B cell (primary cell): ENCODE results near the gene LARP4. TPM values are rescaled to one million over a fixed set of nuclear protein-coding genes. Genes with fewer than 3 reads are reported as not detected.

Experiments used
- ATAC-seq: fragments of 200-7000 bp; cut with Tn5 transposase; one replicate; pipeline ENCODE4 v1.10.0; 2021; ENCODE audit warnings: low read depth, mild to moderate bottlenecking, moderate number of reproducible peaks, moderate library complexity
- CTCF ChIA-PET: fragments of 350-600 bp; sonication (Branson Sonifier 250); formaldehyde crosslinking; loops from one replicate; lab custom pipeline; 2021; ENCODE audit warnings: antibody characterized with exemption, inconsistent platforms; lab: Charles Lee
- POLR2A ChIA-PET: fragments of 350-600 bp; sonication (Branson Sonifier 250); formaldehyde crosslinking; loops from one replicate; lab custom pipeline; 2021; ENCODE audit warnings: antibody characterized with exemption; lab: Charles Lee
- DNase-seq: peaks from one replicate; pipeline ENCODE4 v3.0.0; 2013
- H2AFZ ChIP-seq: 2 replicates; pipeline ENCODE4 v1.6.1; 2012; ENCODE audit warnings: mild to moderate bottlenecking, low read depth, low read length; ENCODE audit not compliant: insufficient read depth, poor library complexity, severe bottlenecking
- H3K27ac ChIP-seq, 2 donors: 1 replicate in 1 of 2; 2 replicates in 1 of 2; pipeline ENCODE4 v1.5.1; 2012 to 2013; ENCODE audit warnings: low read length in 2 of 2, mild to moderate bottlenecking in 2 of 2, moderate library complexity in 1 of 2
- H3K27me3 ChIP-seq, 4 experiments: fragments of 200-600 bp in 1 of 4; sonication (generic) in 1 of 4; replicated peaks in 1 of 4; 1 replicate in 2 of 4; 2 replicates in 2 of 4; pipeline versions ENCODE4 v1.6.1 to v1.7.0; 2013 to 2016; ENCODE audit warnings: low read length in 3 of 4, mild to moderate bottlenecking in 2 of 4, mixed read lengths in 1 of 4, moderate library complexity in 1 of 4; ENCODE audit not compliant: insufficient read depth in 4 of 4, control insufficient read depth in 3 of 4; ENCODE audit errors: control extremely low read depth in 1 of 4
- H3K36me3 ChIP-seq, 2 experiments: replicated peaks in 1 of 2; 1 replicate in 1 of 2; 2 replicates in 1 of 2; pipeline versions ENCODE4 v1.6.1 to v1.7.1; 2013; ENCODE audit warnings: low read length in 1 of 2; ENCODE audit not compliant: insufficient read depth in 2 of 2, control insufficient read depth in 1 of 2; ENCODE audit errors: control extremely low read depth in 1 of 2, extremely low read depth in 1 of 2
- H3K4me1 ChIP-seq, 2 donors: fragments of 200-600 bp in 1 of 2; sonication (generic) in 1 of 2; 1 replicate in 1 of 2; 2 replicates in 1 of 2; pipeline versions ENCODE4 v1.5.1 to v1.6.1; 2013 to 2017; ENCODE audit warnings: low read length in 2 of 2; ENCODE audit not compliant: control insufficient read depth in 2 of 2, insufficient read depth in 2 of 2
- H3K4me2 ChIP-seq: replicated peaks from 2 replicates; pipeline ENCODE3; 2012; ENCODE audit warnings: mild to moderate bottlenecking, low read depth, low read length; ENCODE audit not compliant: poor library complexity, severe bottlenecking
- H3K4me3 ChIP-seq, 5 experiments: fragments of 200-600 bp in 1 of 5; sonication (generic) in 1 of 5; 1 replicate in 3 of 5; 2 replicates in 2 of 5; pipeline versions ENCODE4 v1.5.1 to v1.7.0; 2011 to 2016; ENCODE audit warnings: low read length in 4 of 5, mild to moderate bottlenecking in 4 of 5, low read depth in 2 of 5, control low read depth in 1 of 5, moderate library complexity in 1 of 5; ENCODE audit not compliant: insufficient read depth in 1 of 5; ENCODE audit errors: control extremely low read depth in 1 of 5, extremely low read depth in 1 of 5
- H3K79me2 ChIP-seq: fragments of 200-600 bp; sonication (generic); one replicate; pipeline ENCODE4 v1.6.0; 2016; ENCODE audit warnings: low read length; ENCODE audit not compliant: control insufficient read depth, insufficient read depth
- H3K9ac ChIP-seq: fragments of 200-600 bp; sonication (generic); 2 replicates; pipeline ENCODE4 v1.6.1; 2017; ENCODE audit warnings: mild to moderate bottlenecking, low read length, moderate library complexity
- H3K9me3 ChIP-seq, 3 donors: one replicate each; pipeline versions ENCODE4 v1.6.1 to v1.7.1; 2013; ENCODE audit warnings: low read length in 2 of 3; ENCODE audit not compliant: control insufficient read depth in 2 of 3, insufficient read depth in 1 of 3; ENCODE audit errors: control extremely low read depth in 1 of 3
- H4K20me1 ChIP-seq: 2 replicates; pipeline ENCODE4 v1.6.0; 2012; ENCODE audit warnings: mild to moderate bottlenecking, low read length; ENCODE audit not compliant: insufficient read depth, control insufficient read depth, poor library complexity, severe bottlenecking
- H3K27ac Mint-ChIP-seq: one replicate; pipeline ENCODE4 v1.8.0; 2021; ENCODE audit warnings: mixed read lengths
- H3K27me3 Mint-ChIP-seq: one replicate; pipeline ENCODE4 v1.8.0; 2021; ENCODE audit warnings: mixed read lengths
- H3K4me1 Mint-ChIP-seq: one replicate; pipeline ENCODE4 v1.8.0; 2021; ENCODE audit warnings: mixed read lengths
- H3K4me3 Mint-ChIP-seq: one replicate; pipeline ENCODE4 v1.8.0; 2021; ENCODE audit warnings: mixed read lengths
- H3K9me3 Mint-ChIP-seq: one replicate; pipeline ENCODE4 v1.8.0; 2022; ENCODE audit warnings: mixed read lengths; ENCODE audit not compliant: insufficient read depth
- CTCF ChIP-seq: fragments of 200-600 bp; IDR thresholded peaks from one replicate; pipeline ENCODE4 v1.8.0; 2022; ENCODE audit warnings: antibody characterized with exemption, mild to moderate bottlenecking
- EZH2 ChIP-seq: IDR thresholded peaks from 2 replicates; pipeline ENCODE4 v1.6.1; 2012; ENCODE audit warnings: borderline replicate concordance, low read depth, mild to moderate bottlenecking, moderate library complexity, low read length; ENCODE audit not compliant: insufficient read depth, poor library complexity, severe bottlenecking
- WGBS: methylation state at CpG from one replicate; pipeline ENCODE4 v1.1.5; 2013; ENCODE audit warnings: missing lambda C conversion rate; ENCODE audit not compliant: insufficient coverage; 5-methylcytosine and 5-hydroxymethylcytosine counted together
- intact Hi-C: fragments of 100-400 bp; cut with micrococcal nuclease; formaldehyde crosslinking; loops from one replicate; pipeline ENCODE4 v1.10.0; 2022
- polyA plus RNA-seq: library from polyadenylated mRNA; depleted of rRNA; stranded (reverse); fragments of >200 nt; gene quantifications from 2 replicates; pipeline ENCODE4 v1.2.3, GENCODE V29; 2012
- total RNA-seq, 2 donors: library from RNA; stranded (reverse); fragments of 120-200 nt in 1 of 2; gene quantifications; 1 replicate in 1 of 2; 2 replicates in 1 of 2; pipeline versions ENCODE4 v1.2.3 to v1.2.4, GENCODE V29; 2013 to 2022

LARP4 gene
- total and polyA plus RNA-seq, 2 donors (not counting 1 experiment from before 2014, with no cell fraction given) = 5.5 to 48.4 TPM

- intact Hi-C loops = loop anchor here (10.0 kb wide), 1 partner anchor 520 kb away; a partner anchor contains a TSS
- Histone ChIP-seq H3K27ac (no peak overlapping the region), H2AFZ (no peak overlapping the region), H3K4me2 (no peak overlapping the region), H3K79me2 (peaks cover 82% of the 10 kb centered on the region), H3K9ac (no peak overlapping the region), H3K4me1 (peaks cover 22 to 24% of the 10 kb centered on the region in 2 donors), H3K4me3 (no peak overlapping the region), H4K20me1 (peaks cover 40% of the 10 kb centered on the region), H3K9me3 (no peaks in the 10 kb centered on the region), H3K36me3 (peaks cover 0 to 3% of the 10 kb centered on the region in 2 experiments), H3K27me3 (no peaks in the 10 kb centered on the region)
- ChIA-PET CTCF (no interaction called here), POLR2A (interaction anchor here (0.7 kb wide), 1 partner anchor 11 kb away, joined by 3 read pairs; no protein-coding TSS in a partner anchor)
- H3K4me1 Mint-ChIP-seq = peaks cover 40% of the 10 kb centered on the region
- 100% methylated on average over 2 of the region's 8 CpGs for WGBS
- DNase-seq = no peak
- no peak overlapping the region for H3K27ac Mint-ChIP-seq
- no peaks in the 10 kb centered on the region for H3K27me3 Mint-ChIP-seq
- no peak for TF ChIP-seq EZH2
- TF ChIP-seq CTCF = no peak
- H3K9me3 Mint-ChIP-seq = no peaks in the 10 kb centered on the region
- no peak overlapping the region for H3K4me3 Mint-ChIP-seq
- ATAC-seq = no peak
Observed at GRCh38 chr12:50404307-50404706, 3.6 kb downstream of the LARP4 start.

- Histone ChIP-seq H3K4me1 (no peaks in the 10 kb centered on the region), H3K79me2 (peaks cover 100% of the 10 kb centered on the region), H3K36me3 (peaks cover 2 to 6% of the 10 kb centered on the region in 2 experiments), H2AFZ (no peak overlapping the region), H4K20me1 (peaks cover 71% of the 10 kb centered on the region), H3K27me3 (no peaks in the 10 kb centered on the region), H3K9ac (no peak overlapping the region), H3K27ac (no peak overlapping the region), H3K4me2 (no peak overlapping the region), H3K9me3 (no peaks in the 10 kb centered on the region), H3K4me3 (no peak overlapping the region)
- ChIA-PET CTCF (interaction anchor here (0.7 kb wide), 1 partner anchor 238 kb away, joined by 3 read pairs; no protein-coding TSS in a partner anchor), POLR2A (no interaction called here)
- Mint-ChIP-seq H3K9me3 (no peaks in the 10 kb centered on the region), H3K4me3 (no peak overlapping the region), H3K4me1 (peaks cover 10% of the 10 kb centered on the region), H3K27me3 (no peaks in the 10 kb centered on the region), H3K27ac (peak overlapping the region; percentile 41)
- 89% methylated on average over 3 of the region's 9 CpGs for WGBS
- intact Hi-C loops = no loop called here
- TF ChIP-seq CTCF (no peak), EZH2 (no peak)
- ATAC-seq (no peak), DNase-seq (no peak)
Observed at GRCh38 chr12:50411051-50411660, 10.5 kb downstream of the LARP4 start.
